HG03045 (cell line): ENCODE data around the gene HBG1.

Experiments
- ATAC-seq: cut with Tn5 transposase; IDR thresholded peaks from one replicate; pipeline ENCODE4 v1.9.1; 2021; ENCODE audit warnings: mild to moderate bottlenecking, moderate library complexity; ENCODE audit not compliant: unreplicated experiment

Gene HBG1

GRCh38 chr11:5228124-5228523, 21.5 kb downstream of the HBG1 start:
- ATAC-seq: no peak

- ATAC-seq: no peak
These were observed 22.0 kb downstream of the HBG1 start for GRCh38 chr11:5227681-5228080.

GRCh38 chr11:5226732-5227310, 22.8 kb downstream of the HBG1 start, which contains the start of gene HBB:
TSS of gene HBB (minus strand) at chr11:5227071. CDS start at chr11:5227021, 50 bp downstream.
- ATAC-seq: no peak

- no peak for ATAC-seq
These were observed 24.2 kb downstream of the HBG1 start for GRCh38 chr11:5225480-5225871.

- ATAC-seq: no peak
These were observed 24.8 kb downstream of the HBG1 start for GRCh38 chr11:5224538-5225479.

GRCh38 chr11:5223686-5224085, 26.0 kb downstream of the HBG1 start:
- no peak for ATAC-seq

- ATAC-seq: no peak
These were observed 26.5 kb downstream of the HBG1 start for GRCh38 chr11:5223146-5223545.

GRCh38 chr11:5210376-5210885, 39.2 kb downstream of the HBG1 start:
- ATAC-seq: no peak

- ATAC-seq: no peak
These were observed 44.9 kb downstream of the HBG1 start for GRCh38 chr11:5204787-5205186.

GRCh38 chr11:5203366-5203765, 46.3 kb downstream of the HBG1 start:
- no peak for ATAC-seq

- no peak for ATAC-seq
These were observed 49.1 kb downstream of the HBG1 start, which contains the start of gene OR51V1 for GRCh38 chr11:5200582-5200981. TSS of gene OR51V1 (minus strand) at chr11:5200682. CDS start at chr11:5200682, 0 bp downstream.

GRCh38 chr11:5198285-5198684, 51.4 kb downstream of the HBG1 start:
- no peak for ATAC-seq
